HG02885 (cell line): ENCODE results near the gene TNS3.
"Not testable (repeated sequence)": the region's sequence is repeated elsewhere in the genome, so short reads cannot be mapped to it uniquely, and the experiment has no call there.

Experiments
- ATAC-seq: cut with Tn5 transposase; IDR thresholded peaks from one replicate; pipeline ENCODE4 v1.9.1; 2021; ENCODE audit warnings: mild to moderate bottlenecking; ENCODE audit not compliant: unreplicated experiment, poor library complexity

TNS3 gene

GRCh38 chr7:47478017-47478344 lies 103.9 kb downstream of the TNS3 start:
- ATAC-seq = no peak

- ATAC-seq = no peak
Measured at GRCh38 chr7:47477191-47478016, 104.5 kb downstream of the TNS3 start.

GRCh38 chr7:47475880-47476227 lies 106.1 kb downstream of the TNS3 start:
- ATAC-seq = no peak

GRCh38 chr7:47474937-47475879 lies 106.7 kb downstream of the TNS3 start:
- ATAC-seq = peak; percentile 89

GRCh38 chr7:47474211-47474936 lies 107.5 kb downstream of the TNS3 start:
- ATAC-seq = no peak

- peak; percentile 42 for ATAC-seq
Measured at GRCh38 chr7:47473499-47474210, 108.3 kb downstream of the TNS3 start.

GRCh38 chr7:47472444-47473157 lies 109.3 kb downstream of the TNS3 start:
- ATAC-seq = peak; percentile 32

GRCh38 chr7:47471831-47472230 lies 110.1 kb downstream of the TNS3 start:
- ATAC-seq = no peak

- no peak for ATAC-seq
Measured at GRCh38 chr7:47471358-47471703, 110.6 kb downstream of the TNS3 start.

- ATAC-seq = no peak
Measured at GRCh38 chr7:47470567-47471357, 111.1 kb downstream of the TNS3 start.

- ATAC-seq = not testable (repeated sequence)
Measured at GRCh38 chr7:47469846-47470245, 112.1 kb downstream of the TNS3 start.

- no peak for ATAC-seq
Measured at GRCh38 chr7:47466832-47467231, 115.1 kb downstream of the TNS3 start.

- no peak for ATAC-seq
Measured at GRCh38 chr7:47465191-47465590, 116.7 kb downstream of the TNS3 start.

GRCh38 chr7:47464266-47464665 lies 117.6 kb downstream of the TNS3 start:
- no peak for ATAC-seq

- ATAC-seq = no peak
Measured at GRCh38 chr7:47461746-47462145, 120.2 kb downstream of the TNS3 start.

- ATAC-seq = no peak
Measured at GRCh38 chr7:47461161-47461560, 120.8 kb downstream of the TNS3 start.

GRCh38 chr7:47460251-47460989 lies 121.5 kb downstream of the TNS3 start:
- ATAC-seq = no peak

GRCh38 chr7:47458486-47458885 lies 123.4 kb downstream of the TNS3 start:
- no peak for ATAC-seq
